ENCODE measurements around the gene NEAT1. TPM values are rescaled to one million over a fixed set of nuclear protein-coding genes. Genes with fewer than 3 reads are reported as not detected.
A peak's percentile ranks its signal among the peaks of the same experiment; 100 is the strongest.
"Not testable (repeated sequence)": the region's sequence is repeated elsewhere in the genome, so short reads cannot be mapped to it uniquely, and the experiment has no call there.

NEAT1 gene
- total RNA-seq, 1 donor from 2014 or later = 269 TPM

- H3K4me3 Mint-ChIP-seq = no peak overlapping the region
- no peaks in the 10 kb centered on the region for H3K27me3 Mint-ChIP-seq (ENCODE audit: low read depth)
- H3K4me1 Mint-ChIP-seq = peaks cover 23% of the 10 kb centered on the region
- DNase-seq (ENCODE audit: low spot score in 2 of 2, unreplicated experiment in 2 of 2) = no peak
- H3K27ac Mint-ChIP-seq = peak overlapping the region; percentile 83
- H3K36me3 Mint-ChIP-seq = peaks cover 3% of the 10 kb centered on the region
- H3K9me3 Mint-ChIP-seq = peaks cover 3% of the 10 kb centered on the region
- TF ChIP-seq CTCF (IDR thresholded peaks at IDR 0.05; ENCODE audit: unreplicated experiment) = no peak
Measured at GRCh38 chr11:65452806-65453490, 30.4 kb downstream of the NEAT1 start.

- H3K27me3 Mint-ChIP-seq (ENCODE audit: low read depth) = no peaks in the 10 kb centered on the region
- H3K27ac Mint-ChIP-seq = no peak overlapping the region
- peaks cover 2% of the 10 kb centered on the region for H3K9me3 Mint-ChIP-seq
- no peak for TF ChIP-seq CTCF (IDR thresholded peaks at IDR 0.05; ENCODE audit: unreplicated experiment)
- no peak for DNase-seq (ENCODE audit: low spot score in 2 of 2, unreplicated experiment in 2 of 2)
- peaks cover 2% of the 10 kb centered on the region for H3K36me3 Mint-ChIP-seq
- H3K4me1 Mint-ChIP-seq = peaks cover 23% of the 10 kb centered on the region
- peak overlapping the region; percentile 79 for H3K4me3 Mint-ChIP-seq
Measured at GRCh38 chr11:65454311-65454695, 31.7 kb downstream of the NEAT1 start.

GRCh38 chr11:65454696-65455456, 32.3 kb downstream of the NEAT1 start:
- H3K4me3 Mint-ChIP-seq = peak overlapping the region; percentile 79

GRCh38 chr11:65456418-65456817, 33.8 kb downstream of the NEAT1 start:
- H3K4me1 Mint-ChIP-seq = peaks cover 23% of the 10 kb centered on the region
- no peaks in the 10 kb centered on the region for H3K9me3 Mint-ChIP-seq
- no peak for TF ChIP-seq CTCF (IDR thresholded peaks at IDR 0.05; ENCODE audit: unreplicated experiment)
- peak overlapping the region; percentile 51 for H3K4me3 Mint-ChIP-seq
- no peaks in the 10 kb centered on the region for H3K36me3 Mint-ChIP-seq
- no peak overlapping the region for H3K27ac Mint-ChIP-seq
- no peaks in the 10 kb centered on the region for H3K27me3 Mint-ChIP-seq (ENCODE audit: low read depth)
- no peak for DNase-seq (ENCODE audit: low spot score in 2 of 2, unreplicated experiment in 2 of 2)

More at GRCh38 chr11:65454696-65455456, 32.3 kb downstream of the NEAT1 start:
- peak; percentile 62 to 72 for DNase-seq (ENCODE audit: low spot score in 2 of 2, unreplicated experiment in 2 of 2)
- Mint-ChIP-seq H3K9me3 (no peaks in the 10 kb centered on the region), H3K36me3 (no peaks in the 10 kb centered on the region), H3K27me3 (ENCODE audit: low read depth) (no peaks in the 10 kb centered on the region), H3K27ac (peak overlapping the region; percentile 84), H3K4me1 (peaks cover 23% of the 10 kb centered on the region)
- TF ChIP-seq CTCF (IDR thresholded peaks at IDR 0.05; ENCODE audit: unreplicated experiment) = no peak

GRCh38 chr11:65459552-65459951, 37.0 kb downstream of the NEAT1 start:
- Mint-ChIP-seq H3K9me3 (no peaks in the 10 kb centered on the region), H3K4me3 (no peak overlapping the region), H3K27ac (no peak overlapping the region), H3K36me3 (no peaks in the 10 kb centered on the region), H3K27me3 (ENCODE audit: low read depth) (no peaks in the 10 kb centered on the region), H3K4me1 (peaks cover 19% of the 10 kb centered on the region)
- DNase-seq (ENCODE audit: low spot score in 2 of 2, unreplicated experiment in 2 of 2) = no peak
- TF ChIP-seq CTCF (IDR thresholded peaks at IDR 0.05; ENCODE audit: unreplicated experiment) = no peak

GRCh38 chr11:65465471-65465870, 42.9 kb downstream of the NEAT1 start:
- not testable (repeated sequence) for H3K4me3 Mint-ChIP-seq; DNase-seq (ENCODE audit: low spot score in 2 of 2, unreplicated experiment in 2 of 2); H3K9me3 Mint-ChIP-seq; H3K27ac Mint-ChIP-seq; H3K36me3 Mint-ChIP-seq; H3K4me1 Mint-ChIP-seq; H3K27me3 Mint-ChIP-seq (ENCODE audit: low read depth)

- not testable (repeated sequence) for H3K9me3 Mint-ChIP-seq; DNase-seq (ENCODE audit: low spot score in 2 of 2, unreplicated experiment in 2 of 2); H3K4me3 Mint-ChIP-seq; H3K27ac Mint-ChIP-seq; H3K27me3 Mint-ChIP-seq (ENCODE audit: low read depth); H3K36me3 Mint-ChIP-seq
- H3K4me1 Mint-ChIP-seq = peaks cover 19% of the 10 kb centered on the region
Measured at GRCh38 chr11:65467306-65467705, 44.7 kb downstream of the NEAT1 start.
